A673 (cell line): Measurements from ENCODE around the gene DUSP1.

Source experiments
- EZH2 ChIP-seq: fragments of 200-600 bp; sonication (generic); IDR thresholded peaks from 2 replicates; pipeline ENCODE4 v1.6.1; 2017; ENCODE audit warnings: borderline replicate concordance, low read depth, mild to moderate bottlenecking, mixed read lengths, antibody characterized with exemption, low read length; ENCODE audit not compliant: poor library complexity, severe bottlenecking
- TF ChIP-seq, protein P1 (sequence below): fragments of 300-800, 200-600 bp; sonication (generic); conservative IDR thresholded peaks from 2 replicates; pipeline ENCODE4 v1.5.1; 2017; ENCODE audit warnings: low read depth, mild to moderate bottlenecking, antibody characterized with exemption, low read length, moderate library complexity, mixed read lengths

DNA sequence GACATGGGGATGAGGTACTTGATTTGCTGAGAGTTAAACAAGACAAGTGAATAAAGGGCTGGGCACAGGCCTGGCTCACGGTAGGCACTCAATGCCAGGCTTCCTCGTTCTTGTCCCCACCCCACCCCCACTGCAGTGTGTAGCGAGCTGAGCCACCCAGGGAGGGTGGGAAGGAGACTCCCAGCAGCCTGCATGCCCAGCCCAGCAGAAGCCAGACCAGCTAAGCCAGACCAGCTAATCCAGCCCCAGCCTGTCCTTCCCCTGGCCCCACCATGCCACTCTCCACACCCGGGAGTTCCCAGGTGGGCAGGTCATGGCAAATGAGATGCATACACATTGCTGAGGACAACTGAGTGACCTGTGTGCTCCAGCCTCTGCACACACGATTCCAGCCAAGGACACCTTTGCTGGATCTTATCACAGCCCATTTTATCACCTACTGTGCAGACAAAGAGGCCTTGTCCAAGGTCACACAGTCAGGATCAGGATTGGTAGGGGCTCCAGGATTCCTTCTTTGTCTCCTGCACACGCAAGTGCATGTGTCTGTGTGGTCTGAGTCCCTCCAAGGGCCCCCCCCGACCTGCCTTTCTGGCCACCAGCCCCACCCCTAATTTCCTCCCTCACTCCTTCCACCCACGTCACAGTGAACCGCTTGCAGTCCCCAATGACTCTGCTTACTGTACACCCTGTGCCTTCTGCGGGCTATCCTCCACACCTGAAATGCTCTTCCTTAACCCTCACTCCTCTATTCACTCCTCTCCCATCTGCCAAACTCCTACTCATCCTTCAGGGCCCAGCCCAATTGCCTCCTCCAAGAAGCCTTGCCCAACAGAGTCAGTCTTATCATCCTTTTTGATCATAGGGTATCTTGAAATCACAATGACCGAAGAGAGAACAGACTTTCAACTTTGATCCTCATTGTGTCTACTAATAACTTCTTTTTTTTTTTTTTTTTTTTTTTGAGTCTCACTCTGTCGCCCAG is 26.6 kb downstream of the DUSP1 start:
- TF ChIP-seq EZH2 = no peak
- TF ChIP-seq, protein P1, sequence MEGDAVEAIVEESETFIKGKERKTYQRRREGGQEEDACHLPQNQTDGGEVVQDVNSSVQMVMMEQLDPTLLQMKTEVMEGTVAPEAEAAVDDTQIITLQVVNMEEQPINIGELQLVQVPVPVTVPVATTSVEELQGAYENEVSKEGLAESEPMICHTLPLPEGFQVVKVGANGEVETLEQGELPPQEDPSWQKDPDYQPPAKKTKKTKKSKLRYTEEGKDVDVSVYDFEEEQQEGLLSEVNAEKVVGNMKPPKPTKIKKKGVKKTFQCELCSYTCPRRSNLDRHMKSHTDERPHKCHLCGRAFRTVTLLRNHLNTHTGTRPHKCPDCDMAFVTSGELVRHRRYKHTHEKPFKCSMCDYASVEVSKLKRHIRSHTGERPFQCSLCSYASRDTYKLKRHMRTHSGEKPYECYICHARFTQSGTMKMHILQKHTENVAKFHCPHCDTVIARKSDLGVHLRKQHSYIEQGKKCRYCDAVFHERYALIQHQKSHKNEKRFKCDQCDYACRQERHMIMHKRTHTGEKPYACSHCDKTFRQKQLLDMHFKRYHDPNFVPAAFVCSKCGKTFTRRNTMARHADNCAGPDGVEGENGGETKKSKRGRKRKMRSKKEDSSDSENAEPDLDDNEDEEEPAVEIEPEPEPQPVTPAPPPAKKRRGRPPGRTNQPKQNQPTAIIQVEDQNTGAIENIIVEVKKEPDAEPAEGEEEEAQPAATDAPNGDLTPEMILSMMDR = no peak
